Measurements from ENCODE around the gene DCC.

Gene DCC

GRCh38 chr18:52518086-52518485, 178.1 kb downstream of the DCC start:
- DNase-seq (ENCODE audit: low read depth): no peak
- no peak for TF ChIP-seq CTCF (IDR thresholded peaks at IDR 0.05; ENCODE audit: control insufficient read depth, insufficient read depth, low read depth, low read length, missing control alignments)

GRCh38 chr18:52519021-52519420, 179.0 kb downstream of the DCC start:
- no peak for TF ChIP-seq CTCF (IDR thresholded peaks at IDR 0.05; ENCODE audit: control insufficient read depth, insufficient read depth, low read depth, low read length, missing control alignments)
- no peak overlapping the region for H3K4me3 ChIP-seq (ENCODE audit: control insufficient read depth, low read depth, low read length)
- DNase-seq (ENCODE audit: low read depth): no peak

More at GRCh38 chr18:52518086-52518485, 178.1 kb downstream of the DCC start:
- H3K4me3 ChIP-seq (ENCODE audit: control insufficient read depth, low read depth, low read length): no peak overlapping the region

- H3K4me3 ChIP-seq (ENCODE audit: control insufficient read depth, low read depth, low read length): no peak overlapping the region
- TF ChIP-seq CTCF (IDR thresholded peaks at IDR 0.05; ENCODE audit: control insufficient read depth, insufficient read depth, low read depth, low read length, missing control alignments): no peak
- no peak for DNase-seq (ENCODE audit: low read depth)
Observed at GRCh38 chr18:52523566-52523965, 183.6 kb downstream of the DCC start.

- no peak for TF ChIP-seq CTCF (IDR thresholded peaks at IDR 0.05; ENCODE audit: control insufficient read depth, insufficient read depth, low read depth, low read length, missing control alignments)
- H3K4me3 ChIP-seq (ENCODE audit: control insufficient read depth, low read depth, low read length): no peak overlapping the region
- no peak for DNase-seq (ENCODE audit: low read depth)
Observed at GRCh38 chr18:52531836-52532235, 191.8 kb downstream of the DCC start.

GRCh38 chr18:52536039-52536438, 196.0 kb downstream of the DCC start:
- H3K4me3 ChIP-seq (ENCODE audit: control insufficient read depth, low read depth, low read length): no peak overlapping the region
- no peak for DNase-seq (ENCODE audit: low read depth)
- TF ChIP-seq CTCF (IDR thresholded peaks at IDR 0.05; ENCODE audit: control insufficient read depth, insufficient read depth, low read depth, low read length, missing control alignments): no peak

- no peak for TF ChIP-seq CTCF (IDR thresholded peaks at IDR 0.05; ENCODE audit: control insufficient read depth, insufficient read depth, low read depth, low read length, missing control alignments)
- no peak for DNase-seq (ENCODE audit: low read depth)
- no peak overlapping the region for H3K4me3 ChIP-seq (ENCODE audit: control insufficient read depth, low read depth, low read length)
Observed at GRCh38 chr18:52537261-52537660, 197.3 kb downstream of the DCC start.

- TF ChIP-seq CTCF (IDR thresholded peaks at IDR 0.05; ENCODE audit: control insufficient read depth, insufficient read depth, low read depth, low read length, missing control alignments): no peak
- DNase-seq (ENCODE audit: low read depth): no peak
Observed at GRCh38 chr18:52541056-52541455, 201.1 kb downstream of the DCC start.

More at GRCh38 chr18:52541056-52541455, 201.1 kb downstream of the DCC start:
- no peak overlapping the region for H3K4me3 ChIP-seq (ENCODE audit: control insufficient read depth, low read depth, low read length)
